OCI-M2 (cell line): ENCODE results near the gene SDF2.
"Not testable (repeated sequence)": the region's sequence is repeated elsewhere in the genome, so short reads cannot be mapped to it uniquely, and the experiment has no call there.

Experiments used
- DNase-seq: peaks from one replicate; lab custom pipeline; 2025; ENCODE audit not compliant: unreplicated experiment; lab: John Stamatoyannopoulos, UW

The SDF2 gene

DNA sequence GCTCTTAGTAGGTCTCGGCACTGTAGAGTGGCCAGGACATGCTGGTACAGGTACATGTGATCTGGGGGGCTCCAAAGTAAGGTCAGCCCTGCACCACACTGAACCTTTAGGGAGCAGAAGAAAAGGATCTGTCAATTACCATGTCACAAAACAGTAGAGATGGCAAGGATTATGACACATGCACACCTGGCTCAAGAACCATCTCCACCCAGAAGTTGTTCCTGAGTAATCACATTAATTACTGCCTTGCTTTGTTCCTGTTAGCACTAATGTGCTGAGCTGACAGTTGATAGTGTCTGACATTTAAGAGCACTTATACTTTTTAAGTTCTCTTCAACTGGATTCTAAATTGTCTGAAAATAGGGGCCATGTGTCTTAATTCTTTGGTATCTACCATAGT is 26.2 kb downstream of the SDF2 start:
- no peak for DNase-seq

DNA sequence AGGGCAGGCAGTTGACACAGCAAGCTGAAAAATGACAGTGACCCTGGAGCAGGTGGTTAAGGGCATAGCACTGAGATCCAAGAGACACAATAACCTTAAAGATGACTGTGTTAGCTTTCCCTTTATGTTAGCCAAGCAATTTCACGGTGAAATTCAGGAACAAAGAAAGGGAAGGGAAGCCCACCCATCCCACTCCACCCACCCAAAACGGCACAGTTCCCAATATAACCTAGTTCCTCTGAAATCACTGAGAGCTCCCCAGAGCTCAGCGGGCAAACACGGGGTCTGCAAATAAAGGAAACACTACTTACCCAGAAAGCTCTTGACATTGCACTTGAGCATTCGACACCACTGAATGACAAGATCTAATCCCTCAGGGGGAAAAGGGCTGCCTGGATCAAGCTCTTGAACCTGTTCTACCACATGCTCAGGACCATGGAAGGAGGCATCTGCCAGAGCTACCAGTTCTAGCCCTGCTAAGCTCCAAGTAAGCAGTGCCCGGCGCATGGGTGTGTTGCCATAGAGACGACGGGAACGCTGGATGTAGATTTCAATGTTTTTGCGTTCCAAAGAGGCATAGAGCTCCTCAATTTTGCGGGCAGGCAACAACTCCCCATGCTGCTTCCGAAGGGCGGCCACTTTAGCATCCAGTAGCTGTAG is 27.4 kb downstream of the SDF2 start:
- DNase-seq: no peak

DNA sequence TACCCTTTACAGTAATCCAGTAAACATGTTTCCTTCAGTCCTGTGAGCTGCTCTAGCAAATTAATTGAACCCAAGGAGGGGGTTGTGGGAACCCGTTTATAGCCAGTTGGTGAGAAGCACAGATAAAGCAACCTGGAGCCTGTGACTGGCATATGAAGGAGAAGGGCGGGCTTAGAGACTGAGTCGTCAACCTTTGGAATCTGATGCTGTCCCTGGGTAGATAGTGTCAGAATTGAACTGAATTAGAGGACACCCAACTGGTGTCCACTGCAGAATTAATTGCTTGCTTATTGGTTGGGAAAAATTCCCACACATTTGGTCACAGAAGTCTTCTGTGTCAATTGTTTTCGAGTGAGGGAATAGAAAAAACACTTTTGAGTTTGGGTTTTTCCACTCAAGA is 34.9 kb downstream of the SDF2 start:
- no peak for DNase-seq

DNA sequence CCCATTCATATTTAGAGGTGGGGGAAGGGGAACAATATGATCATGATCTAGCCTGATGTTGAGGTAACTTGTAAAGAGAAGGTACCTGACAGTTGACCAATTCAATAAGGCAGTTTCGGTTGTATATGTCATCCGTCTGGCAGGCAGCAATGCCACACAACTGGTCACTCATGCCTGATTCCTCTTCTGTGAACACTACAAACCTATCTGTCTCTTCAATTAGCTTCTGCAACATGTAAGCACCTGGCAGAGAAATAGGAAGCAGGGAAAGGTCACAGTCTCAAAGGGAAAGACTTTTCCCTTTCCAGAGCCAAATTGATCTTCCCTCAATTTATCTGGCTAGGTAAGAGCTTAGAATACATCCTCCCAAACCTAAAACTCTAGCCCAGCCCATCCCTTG is 37.6 kb downstream of the SDF2 start:
- DNase-seq: no peak

DNA sequence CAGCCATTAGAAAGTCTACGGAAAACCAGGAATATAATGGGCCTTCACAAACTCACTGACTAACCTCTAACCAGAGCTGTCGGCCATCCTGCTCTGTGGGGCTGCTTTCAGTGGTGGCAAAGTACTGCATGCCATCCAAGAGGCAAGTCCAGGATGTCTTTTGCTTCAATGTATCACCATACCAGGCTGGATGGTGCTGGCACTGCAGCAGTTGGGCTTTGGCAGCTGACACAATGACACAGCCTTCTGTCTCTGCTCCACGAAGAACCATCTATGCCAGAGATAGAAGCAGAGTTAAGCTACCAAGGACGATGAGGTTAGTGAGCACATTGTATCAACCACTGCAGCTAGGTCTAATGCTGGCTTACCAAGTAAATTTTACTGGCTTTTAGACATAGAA is 38.0 kb downstream of the SDF2 start:
- no peak for DNase-seq

DNA sequence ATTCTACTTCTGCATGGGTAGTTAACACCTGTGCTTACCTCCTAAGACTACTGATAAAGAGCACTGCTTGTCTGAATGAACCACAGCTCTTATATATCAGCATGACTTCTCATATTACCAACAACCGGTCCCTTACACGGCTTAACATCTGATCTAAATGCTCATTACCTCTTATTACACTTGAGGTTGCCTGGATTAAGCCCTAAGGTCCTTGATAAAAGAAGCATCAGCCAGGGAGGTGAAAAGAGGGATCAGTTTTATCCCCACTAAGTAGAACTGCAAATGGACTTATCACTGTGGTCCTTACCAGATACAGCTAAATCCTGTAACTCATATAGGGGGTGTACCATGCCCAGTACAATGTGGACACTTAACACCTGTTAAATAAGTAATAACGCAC is 39.5 kb downstream of the SDF2 start:
- DNase-seq: no peak

DNA sequence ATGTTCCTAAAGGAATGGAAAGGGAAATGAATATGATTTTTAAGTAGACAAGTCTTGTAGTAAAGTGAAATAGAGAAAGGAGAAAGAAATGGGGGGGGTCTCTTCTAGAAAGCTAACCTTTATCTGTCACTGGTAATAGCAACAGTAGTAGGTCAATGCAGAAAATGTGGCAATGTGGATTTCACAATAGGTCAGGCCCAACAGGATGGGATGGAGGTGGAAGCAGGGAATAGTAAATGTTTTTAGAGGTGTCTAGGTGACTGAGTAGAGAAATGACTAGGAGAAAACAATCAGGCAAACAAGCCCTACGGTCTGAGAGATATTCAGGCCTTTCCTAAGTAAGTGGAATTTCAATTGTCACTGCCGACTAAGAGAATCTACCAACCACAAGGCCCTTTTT is 41.7 kb downstream of the SDF2 start:
- DNase-seq: no peak

DNA sequence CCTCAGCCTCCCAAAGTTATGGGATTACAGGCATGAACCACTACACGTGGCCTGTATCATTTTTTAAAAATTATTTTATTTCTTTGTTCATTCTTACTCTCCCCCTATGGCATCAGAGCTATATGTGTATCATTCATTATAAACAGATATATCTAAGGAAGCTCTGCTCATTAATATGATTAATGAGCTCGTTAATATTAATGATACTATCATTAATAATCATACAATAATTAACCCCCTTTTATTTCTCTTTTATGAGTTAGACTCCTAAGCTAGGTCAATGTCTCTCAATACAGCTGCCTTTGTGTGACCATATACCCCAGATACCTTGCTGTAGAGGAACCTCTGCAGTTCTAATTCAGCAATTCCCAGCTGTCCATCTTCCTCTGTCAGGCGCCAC is 43.2 kb downstream of the SDF2 start:
- DNase-seq: no peak

DNA sequence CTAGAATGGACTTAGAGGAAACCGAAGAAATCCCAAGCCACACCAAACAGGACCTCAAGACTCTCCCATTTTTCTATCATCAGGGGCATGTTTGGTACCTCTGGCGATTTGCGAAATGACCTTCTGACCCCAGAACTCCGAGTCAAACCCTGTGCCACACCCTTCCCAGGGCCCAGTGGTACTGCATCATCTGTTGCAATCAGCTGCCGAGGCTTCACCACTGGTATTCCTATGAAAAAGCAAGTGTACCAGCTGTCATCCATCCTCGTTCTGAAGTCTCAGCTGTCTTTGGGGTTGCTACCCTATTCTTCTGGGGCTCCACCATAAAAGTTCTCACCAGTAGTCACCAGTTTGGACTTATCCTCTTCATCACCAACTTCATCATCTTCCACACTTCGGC is 45.4 kb downstream of the SDF2 start:
- no peak for DNase-seq

DNA sequence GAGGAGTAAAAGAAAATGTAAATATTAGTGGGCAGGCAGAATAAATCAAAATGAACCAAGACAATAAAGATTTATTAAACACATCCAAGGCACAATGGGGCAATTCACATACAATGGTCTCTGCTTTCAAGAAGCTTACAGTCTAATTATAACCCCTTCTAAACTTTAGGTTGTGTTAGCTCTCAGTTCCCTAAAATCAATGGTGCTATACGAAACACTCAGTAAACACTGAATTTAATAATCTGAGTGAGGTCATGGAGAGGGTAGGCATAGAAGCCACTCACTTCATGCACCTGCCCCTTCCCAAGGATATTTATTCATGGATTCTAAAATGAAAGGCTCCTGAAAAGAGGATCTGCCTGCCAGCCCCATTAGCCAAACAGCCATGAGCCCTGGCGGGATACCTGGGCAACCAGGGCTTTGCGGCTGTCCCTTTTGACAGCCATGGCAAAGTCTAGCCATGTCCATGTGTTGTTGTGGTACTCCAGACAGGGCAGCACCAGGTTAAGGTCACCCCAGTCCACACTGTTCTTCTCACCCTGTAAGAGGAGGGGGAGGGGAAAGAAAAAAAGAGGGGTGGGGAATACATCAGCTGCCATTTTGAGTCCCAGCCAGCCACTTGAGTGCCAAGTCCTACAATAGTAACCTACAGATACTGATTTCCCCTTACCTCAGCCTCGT is 46.3 kb downstream of the SDF2 start:
- DNase-seq: no peak

DNA sequence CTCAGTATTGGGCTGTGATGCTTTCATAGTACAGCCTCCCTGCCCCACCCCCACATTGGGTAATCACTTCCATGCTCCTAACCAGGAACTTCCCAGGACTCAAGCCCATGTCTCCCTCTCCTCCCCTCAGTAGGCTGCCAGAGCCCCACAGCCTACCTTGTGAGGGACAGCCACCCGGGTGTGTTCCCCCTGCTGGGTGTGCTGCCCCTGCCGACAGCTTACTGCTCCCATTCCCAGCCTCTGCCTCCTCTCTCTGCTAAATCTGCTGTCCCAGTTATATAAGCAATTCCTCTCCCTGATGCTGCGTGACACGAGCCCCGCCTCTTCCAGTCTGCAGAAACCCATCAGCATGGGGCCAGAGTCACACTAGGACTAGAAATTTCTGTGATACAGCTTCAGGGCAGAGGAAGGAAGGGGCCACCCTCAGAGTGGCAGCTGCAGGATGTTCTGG is 47.8 kb downstream of the SDF2 start, which contains the start of gene RSKR:
RSKR (minus strand) TSS at position 255 of the 451 bp plus-strand sequence; CDS start at position 231, 24 bp downstream.
- DNase-seq: no peak

DNA sequence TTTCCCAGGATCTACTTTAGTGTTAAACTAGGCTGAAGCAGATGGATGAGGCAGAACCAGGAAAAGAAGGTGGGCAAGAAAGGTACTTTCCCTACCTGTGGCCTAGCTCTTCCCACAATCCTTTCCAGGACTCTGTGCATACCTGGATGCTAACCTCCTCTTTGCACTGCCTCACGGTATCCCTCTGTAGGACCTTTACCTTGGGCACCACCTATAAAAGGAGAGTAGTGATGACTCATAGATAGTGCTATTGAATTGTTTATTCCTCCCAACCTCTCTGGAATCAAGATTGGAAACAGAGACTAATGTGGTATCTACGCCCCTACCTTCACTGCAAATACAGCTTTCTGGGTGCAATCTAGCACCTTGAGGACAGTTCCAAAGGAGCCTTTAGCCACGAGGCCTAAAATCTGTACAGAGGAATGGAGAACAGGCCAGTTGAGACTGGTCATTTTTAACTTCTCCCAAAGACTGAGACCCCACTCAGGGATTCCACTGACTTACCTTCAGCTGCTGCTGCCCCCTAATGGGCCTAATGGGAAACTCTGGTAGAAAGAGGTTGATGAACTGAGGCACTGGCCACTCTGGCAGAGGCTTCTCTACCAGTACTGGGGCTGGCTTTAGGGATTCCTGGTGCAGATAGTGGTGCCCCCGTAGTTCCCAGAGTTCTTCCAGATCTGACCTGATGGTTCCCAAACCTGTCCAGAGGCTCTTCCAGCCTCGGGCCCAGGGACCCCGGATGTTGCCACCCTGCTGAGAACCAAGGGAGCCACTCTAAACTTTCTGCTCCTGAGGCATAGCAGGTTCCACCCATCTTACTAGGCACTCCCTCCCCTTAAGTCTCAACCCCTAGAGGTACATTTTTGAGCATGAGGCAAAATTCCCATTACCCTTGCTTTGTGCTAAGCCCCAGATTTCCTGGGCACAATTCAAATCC is 48.5 kb downstream of the SDF2 start:
- no peak for DNase-seq

DNA sequence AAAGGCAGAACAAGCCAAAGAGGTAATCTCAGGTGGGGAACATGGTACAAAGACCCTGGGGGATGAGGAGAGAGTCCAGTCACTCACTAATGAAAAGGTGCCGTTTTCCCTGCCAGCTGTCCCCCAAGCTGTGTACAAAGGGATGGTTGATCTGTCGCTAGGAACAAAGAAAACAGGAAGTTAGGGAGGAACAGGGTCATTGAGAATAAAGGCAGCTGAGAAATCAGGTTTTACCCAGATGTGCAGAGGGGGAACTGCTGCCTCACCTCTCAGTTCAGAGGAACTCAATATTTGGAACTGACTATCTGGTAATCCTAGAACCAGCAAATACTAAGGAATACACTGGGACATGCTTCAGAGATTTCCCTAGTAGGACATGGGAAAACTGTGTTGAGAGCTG is 49.2 kb downstream of the SDF2 start:
- no peak for DNase-seq

DNA sequence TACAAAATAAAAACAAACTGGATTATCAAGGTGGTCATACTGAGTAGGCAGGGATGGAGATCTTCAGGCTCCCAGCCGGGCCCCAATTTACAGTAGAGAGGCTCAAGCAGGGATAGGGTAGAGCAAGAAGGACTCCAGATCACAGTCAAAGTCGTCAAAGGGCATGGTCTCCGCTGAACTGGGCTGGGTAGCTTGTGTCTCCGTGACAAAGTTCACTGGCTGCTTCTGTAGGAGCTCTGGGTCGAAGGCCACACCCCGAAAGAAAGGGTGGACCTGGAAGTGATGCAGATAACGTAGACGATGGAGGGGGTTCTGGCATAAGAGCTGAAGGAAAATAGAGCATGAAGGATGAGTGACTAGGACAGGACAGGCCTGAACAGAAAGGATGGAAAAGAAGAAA is 51.3 kb downstream of the SDF2 start:
- DNase-seq: no peak

DNA sequence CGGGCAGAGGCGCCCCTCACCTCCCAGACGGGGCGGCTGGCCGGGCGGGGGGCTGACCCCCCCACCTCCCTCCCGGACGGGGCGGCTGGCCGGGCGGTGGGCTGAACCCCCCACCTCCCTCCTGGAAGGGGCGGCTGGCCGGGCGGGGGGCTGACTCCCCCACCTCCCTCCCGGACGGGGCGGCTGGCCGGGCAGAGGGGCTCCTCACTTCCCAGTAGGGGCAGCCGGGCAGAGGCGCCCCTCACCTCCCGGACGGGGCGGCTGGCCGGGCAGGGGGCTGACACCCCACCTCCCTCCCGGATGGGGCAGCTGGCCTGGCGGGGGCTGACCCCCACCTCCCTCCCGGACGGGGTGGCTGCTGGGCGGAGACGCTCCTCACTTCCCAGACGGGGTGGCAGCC is 57.7 kb downstream of the SDF2 start:
- not testable (repeated sequence) for DNase-seq

DNA sequence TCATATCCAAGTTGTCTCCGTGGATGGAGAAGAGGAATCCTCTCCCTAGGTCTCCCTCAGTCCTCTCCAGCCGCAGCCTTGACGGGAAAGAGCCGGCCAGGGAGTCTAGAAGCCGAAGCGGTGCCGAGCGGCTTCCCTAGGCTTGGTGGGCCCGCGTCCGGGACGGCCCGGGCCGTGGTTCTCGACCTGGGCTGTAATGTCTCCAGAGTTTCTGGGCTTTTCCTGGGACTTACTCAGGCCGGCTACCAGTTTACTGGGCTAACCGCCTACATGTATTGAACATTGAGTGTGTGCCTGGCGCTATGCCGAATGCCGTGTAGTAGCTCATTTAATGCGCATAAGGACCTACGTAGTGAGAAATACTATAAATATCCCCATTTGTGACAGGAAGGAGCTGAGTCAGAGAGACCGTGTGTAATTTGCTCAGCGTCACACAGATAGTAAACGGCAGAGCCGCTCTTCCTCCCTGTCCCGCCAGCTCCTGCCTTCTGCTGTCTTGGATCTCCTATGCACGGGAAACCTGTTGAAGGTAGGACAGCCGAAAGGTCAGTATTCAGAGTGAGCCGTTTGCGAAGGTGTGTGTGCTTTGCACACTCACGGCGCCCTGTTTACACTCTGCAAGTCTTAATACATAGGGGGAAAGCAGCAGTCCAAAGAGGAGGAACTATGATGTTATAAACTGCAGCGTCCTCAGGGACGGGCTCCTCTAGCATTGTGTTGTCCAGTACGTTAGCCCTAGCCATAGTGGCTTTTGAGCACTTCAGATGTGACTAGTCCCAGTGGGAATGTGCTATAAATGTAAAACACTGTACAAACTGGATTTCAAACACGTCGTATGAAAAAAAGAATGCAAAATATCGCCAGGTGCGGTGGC is 62.2 kb downstream of the SDF2 start:
- peak; percentile 38 for DNase-seq

DNA sequence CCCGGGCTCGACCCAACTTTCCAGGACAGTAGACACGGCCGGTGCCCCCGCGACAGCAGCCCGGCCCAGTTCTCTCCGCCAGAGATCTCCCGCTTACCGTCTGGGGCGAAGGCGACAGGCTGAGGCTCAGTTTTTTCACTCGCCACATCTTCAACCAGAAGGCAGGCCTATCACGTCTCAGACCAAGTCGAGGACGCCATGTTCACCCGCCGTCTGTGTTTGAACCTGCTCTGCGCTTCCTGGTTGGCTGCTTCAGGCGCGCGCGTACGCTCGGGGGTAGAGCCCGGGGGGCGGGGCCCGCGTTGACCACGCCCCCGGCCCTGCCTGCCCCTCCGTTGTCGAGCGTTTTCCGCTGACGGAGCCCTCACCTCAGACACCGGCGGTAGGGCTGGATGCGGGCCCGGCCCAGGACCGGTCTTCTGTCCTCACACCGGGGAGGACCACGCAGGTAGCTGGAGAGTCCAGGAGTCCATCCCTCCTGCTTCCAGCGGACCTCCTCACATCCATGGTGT is 62.9 kb downstream of the SDF2 start, which contains the start of gene SPAG5:
SPAG5 (minus strand) TSS at position 227 of the 512 bp plus-strand sequence; CDS start at position 148, 79 bp downstream.
- no peak for DNase-seq

DNA sequence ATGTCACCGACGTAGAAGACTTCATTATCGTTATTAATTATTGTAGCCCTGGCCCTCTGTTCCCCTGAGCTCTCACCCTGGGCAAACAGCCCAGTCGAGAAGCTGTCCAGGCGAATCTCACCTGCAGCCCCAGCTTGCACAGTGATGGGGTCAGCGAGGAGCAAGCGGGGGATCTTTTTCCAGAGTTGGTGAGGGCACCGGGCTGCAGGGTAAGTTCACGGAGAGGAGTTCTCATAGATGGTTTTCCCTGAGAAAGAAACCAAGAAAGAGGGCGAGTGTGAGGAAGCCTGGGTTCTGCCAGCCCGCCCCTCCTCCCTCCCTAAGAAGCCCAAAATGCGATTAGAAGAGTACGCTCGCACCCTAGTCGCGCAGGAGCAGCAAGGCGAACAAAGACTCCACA is 63.3 kb downstream of the SDF2 start:
- no peak for DNase-seq
